Amniotic epithelial cell (primary cell): ENCODE results near the gene PLPPR3.
"Not testable (repeated sequence)": the region's sequence is repeated elsewhere in the genome, so short reads cannot be mapped to it uniquely, and the experiment has no call there.

Experiments
- DNase-seq: peaks from one replicate; pipeline ENCODE4 v3.0.0-alpha.2; 2010; ENCODE audit warnings: low read depth

The PLPPR3 gene

DNA sequence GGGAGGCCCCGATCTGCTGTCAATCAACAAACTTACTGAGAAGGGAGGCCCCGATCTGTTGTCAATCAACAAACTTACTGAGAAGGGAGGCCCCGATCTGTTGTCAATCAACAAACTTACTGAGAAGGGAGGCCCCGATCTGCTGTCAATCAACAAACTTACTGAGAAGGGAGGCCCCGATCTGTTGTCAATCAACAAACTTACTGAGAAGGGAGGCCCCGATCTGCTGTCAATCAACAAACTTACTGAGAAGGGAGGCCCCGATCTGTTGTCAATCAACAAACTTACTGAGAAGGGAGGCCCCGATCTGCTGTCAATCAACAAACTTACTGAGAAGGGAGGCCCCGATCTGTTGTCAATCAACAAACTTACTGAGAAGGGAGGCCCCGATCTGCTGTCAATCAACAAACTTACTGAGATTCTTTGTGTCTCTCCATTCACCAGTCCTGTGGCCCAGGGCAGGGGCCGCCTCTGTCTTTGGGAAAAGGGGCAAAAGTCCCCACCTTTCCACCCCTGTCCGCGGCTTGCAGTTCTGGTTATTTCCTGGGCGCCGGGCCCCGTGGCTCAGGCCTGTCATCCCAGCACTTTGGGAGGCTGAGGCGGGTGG is 32.0 kb upstream of the PLPPR3 start:
- DNase-seq = not testable (repeated sequence)

DNA sequence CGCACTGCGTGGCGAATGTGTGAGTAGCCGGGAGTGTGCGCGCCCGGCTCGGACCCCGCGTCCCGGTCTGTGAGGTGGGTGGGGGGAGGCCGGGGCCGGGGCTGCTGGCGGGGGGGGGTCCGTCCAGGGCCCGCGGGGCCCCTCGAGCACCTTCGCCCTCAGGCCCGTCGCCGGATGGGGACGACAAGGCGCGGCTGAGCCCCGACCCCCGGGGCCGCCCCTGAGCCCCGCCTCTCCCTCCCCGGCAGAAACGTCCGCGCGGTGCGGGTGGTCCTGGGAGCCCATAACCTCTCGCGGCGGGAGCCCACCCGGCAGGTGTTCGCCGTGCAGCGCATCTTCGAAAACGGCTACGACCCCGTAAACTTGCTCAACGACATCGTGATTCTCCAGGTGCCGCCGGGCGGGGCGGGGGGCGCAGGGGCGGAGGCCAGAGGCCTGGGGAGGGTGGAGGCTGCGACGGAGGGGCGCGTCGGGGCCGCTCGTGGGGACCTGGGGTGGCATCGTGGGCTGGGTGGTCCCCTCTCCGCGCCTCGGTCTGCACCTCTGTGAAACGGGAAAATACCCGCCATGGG is 31.3 kb upstream of the PLPPR3 start:
- no peak for DNase-seq

DNA sequence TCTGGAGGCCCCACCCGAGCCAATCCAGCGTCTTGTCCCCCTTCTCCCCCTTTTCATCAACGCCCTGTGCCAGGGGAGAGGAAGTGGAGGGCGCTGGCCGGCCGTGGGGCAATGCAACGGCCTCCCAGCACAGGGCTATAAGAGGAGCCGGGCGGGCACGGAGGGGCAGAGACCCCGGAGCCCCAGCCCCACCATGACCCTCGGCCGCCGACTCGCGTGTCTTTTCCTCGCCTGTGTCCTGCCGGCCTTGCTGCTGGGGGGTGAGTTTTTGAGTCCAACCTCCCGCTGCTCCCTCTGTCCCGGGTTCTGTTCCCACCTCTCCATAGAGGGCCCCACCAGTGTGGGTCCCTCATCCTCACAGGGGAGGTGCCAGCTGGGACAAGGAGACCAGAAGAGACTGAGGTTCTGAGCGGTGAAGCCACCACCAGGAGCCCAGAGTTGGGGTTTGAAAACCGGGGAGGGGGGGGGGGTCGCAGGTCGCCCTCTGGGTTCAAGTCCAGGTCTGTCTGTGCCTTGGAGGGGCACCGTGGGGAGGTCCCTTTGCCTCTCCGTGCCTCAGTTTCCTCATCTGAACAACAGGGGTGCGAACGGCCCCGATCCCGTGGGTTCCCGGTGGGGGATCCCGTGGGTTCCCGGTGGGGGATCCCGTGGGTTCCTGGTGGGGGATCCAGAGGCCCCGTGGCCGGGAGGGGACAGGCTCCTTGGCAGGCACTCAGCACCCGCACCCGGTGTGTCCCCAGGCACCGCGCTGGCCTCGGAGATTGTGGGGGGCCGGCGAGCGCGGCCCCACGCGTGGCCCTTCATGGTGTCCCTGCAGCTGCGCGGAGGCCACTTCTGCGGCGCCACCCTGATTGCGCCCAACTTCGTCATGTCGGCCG is 30.6 kb upstream of the PLPPR3 start, which contains the start of gene ELANE:
ELANE (plus strand) TSS at position 168 of the 878 bp plus-strand sequence; CDS start at position 194, 26 bp downstream.
- no peak for DNase-seq

DNA sequence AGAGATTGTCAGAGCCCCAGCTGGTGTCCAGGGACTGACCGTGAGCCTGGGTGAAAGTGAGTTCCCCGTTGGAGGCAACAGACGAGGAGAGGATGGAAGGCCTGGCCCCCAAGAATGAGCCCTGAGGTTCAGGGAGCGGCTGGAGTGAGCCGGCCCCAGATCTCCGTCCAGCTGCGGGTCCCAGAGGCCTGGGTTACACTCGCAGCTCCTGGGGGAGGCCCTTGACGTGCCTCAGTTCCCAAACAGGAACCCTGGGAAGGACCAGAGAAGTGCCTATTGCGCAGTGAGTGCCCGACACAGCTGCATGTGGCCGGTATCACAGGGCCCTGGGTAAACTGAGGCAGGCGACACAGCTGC is 29.2 kb upstream of the PLPPR3 start:
- DNase-seq = no peak

DNA sequence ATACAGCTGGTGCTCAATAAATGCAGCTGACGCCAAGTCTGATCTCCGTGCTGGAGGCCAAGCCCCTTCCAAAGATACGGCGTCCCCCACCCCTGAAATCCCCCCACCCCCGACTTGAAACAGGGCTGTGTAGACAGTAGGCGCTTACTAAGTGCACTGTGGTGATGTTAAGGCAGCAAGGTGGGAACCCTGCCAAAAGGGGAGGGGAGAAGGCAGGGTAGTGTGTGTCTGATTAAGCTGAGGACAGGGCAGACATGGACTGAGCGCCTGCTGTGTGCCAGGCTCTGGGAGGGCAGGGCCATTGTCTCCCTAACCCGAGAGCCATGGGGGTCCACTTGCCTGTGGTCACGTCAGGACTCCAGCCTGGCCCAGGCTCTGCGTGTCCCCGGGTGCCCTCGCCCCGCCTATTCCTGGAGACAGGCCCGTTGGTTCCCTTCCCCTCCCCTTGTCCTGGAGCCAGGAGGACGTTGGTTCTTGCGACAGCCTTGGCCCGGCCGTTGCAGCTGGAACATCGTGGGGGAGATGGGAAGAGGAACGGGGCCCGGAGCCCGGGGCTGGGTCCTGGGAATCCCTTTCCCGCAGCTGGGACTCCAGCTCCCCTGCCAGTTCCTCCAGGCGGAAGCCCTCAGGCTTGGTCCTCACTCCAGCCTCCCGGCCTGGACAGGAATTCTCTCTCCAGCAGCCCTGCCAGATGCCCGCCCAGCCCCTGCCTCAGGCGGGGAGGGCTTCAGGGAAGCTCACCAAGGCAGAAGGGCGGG is 28.6 kb upstream of the PLPPR3 start:
- DNase-seq = peak; percentile 87

DNA sequence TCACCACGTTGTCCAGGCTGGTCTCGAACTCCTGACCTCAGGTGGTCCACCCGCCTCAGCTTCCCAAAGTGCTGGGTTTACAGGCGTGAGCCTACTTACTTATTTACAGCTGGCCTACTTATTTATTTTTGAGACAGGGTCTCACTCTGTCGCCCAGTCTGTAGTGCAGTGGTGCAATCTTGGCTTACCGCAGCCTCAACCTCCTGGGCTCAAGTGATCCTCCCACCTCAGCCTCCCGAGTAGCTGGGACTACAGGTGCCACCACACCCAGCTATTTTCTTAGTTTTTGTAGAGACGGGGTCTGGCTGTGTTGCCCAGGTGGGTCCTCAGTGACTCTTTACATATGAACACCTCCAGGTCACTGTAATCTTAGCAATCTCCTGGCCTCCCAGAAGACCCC is 27.4 kb upstream of the PLPPR3 start:
- DNase-seq = not testable (repeated sequence)

DNA sequence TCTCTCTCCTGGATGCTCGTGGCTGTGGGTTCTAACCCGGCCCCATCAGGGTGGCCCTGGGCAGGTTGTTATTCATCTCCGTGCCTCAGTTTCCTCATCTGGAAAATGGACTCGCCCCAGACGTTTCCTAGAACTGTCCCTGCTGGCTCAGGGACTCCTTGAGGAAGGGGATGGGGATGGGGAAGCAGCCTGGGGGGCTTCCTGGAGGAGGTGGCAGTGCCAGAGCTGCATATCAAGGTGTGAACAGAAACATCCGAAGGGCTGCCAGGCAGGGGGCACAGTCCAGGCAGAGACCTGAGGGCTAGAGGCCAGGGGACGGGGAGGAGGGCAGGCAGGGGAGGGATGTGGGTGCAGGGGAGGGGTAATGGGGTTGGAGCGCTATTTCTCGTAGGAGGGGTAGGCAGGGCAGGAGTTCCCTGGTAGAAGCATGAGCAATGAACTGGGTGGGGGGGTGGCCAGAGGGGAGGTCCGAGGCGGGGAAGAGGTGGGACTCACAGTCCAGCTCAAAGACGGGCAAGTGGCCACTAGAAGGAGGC is 26.7 kb upstream of the PLPPR3 start:
- DNase-seq = no peak

DNA sequence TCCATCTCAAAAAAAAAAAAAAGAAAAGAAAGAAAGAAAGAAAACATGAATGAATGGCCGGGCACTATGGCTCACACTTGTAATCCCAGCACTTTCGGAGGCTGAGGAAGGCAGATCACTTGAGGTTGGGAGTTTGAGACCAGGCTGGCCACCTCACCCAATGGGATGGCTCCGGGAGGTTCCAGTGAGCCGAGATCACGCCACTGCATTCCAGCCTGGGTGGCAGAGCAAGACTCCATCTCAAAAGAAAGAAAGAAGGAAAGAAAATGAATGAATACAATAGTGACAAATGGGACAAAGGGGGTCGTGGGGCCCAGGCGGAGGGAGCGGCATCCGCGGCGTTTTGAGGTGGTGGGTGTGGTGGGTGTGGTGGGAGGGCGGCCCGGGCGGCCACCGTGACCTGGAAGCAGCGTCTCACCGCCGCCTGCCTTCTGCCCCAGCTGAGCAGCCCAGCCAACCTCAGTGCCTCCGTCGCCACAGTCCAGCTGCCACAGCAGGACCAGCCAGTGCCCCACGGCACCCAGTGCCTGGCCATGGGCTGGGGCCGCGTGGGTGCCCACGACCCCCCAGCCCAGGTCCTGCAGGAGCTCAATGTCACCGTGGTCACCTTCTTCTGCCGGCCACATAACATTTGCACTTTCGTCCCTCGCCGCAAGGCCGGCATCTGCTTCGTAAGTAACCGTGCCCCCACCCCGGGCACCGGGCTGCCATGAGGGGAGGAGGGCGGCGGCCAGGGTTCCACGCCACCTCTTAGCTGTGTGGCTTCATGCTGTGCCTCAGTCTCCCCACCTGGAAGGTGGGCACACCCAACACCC is 24.2 kb upstream of the PLPPR3 start:
- DNase-seq = no peak

DNA sequence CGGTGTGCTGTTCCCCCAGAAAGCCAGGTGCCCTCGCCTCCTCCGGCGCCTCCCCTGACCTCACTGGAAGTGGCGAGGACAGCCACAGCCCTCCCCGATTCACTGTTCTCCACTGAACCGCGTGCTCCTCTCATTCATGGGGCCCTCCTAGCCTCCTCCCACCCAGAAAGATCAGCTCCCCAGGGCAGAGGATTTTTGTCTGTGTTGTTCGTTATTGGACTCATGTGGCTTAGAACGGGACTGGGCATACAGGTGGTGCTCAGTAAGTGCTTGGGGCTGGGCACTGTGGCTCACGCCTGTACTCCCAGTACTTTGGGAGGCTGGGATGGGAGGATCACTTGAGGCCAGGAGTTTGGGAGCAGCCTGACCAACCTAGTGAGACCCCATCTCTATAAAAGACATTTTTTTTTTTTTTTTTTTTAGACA is 22.8 kb upstream of the PLPPR3 start:
- DNase-seq = peak; percentile 24

DNA sequence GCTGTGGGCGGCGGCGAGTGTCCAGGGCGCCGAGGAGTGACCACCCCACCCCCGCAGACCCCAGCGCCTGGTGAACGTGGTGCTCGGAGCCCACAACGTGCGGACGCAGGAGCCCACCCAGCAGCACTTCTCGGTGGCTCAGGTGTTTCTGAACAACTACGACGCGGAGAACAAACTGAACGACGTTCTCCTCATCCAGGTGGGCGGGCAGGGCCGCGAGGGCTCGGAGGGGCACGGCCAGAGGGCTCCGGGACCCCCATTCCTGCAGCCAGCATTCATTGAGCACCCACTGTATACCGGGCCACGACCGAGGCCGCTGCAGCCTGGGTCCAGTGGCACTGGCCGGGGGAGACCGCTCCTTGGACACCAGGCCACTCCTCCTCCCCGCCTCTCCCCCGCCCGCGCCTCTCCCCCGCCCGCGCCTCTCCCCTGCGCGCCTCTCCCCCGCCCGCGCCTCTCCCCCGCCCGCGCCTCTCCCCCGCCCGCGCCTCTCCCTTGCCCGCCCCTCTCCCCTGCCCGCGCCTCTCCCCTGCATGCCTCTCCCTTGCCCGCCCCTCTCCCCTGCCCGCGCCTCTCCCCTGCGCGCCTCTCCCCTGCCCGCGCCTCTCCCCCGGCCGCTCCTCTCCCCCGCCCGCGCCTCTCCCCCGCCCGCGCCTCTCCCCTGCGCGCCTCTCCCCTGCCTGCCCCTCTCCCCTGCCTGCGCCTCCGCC is 22.2 kb upstream of the PLPPR3 start:
- DNase-seq = no peak

DNA sequence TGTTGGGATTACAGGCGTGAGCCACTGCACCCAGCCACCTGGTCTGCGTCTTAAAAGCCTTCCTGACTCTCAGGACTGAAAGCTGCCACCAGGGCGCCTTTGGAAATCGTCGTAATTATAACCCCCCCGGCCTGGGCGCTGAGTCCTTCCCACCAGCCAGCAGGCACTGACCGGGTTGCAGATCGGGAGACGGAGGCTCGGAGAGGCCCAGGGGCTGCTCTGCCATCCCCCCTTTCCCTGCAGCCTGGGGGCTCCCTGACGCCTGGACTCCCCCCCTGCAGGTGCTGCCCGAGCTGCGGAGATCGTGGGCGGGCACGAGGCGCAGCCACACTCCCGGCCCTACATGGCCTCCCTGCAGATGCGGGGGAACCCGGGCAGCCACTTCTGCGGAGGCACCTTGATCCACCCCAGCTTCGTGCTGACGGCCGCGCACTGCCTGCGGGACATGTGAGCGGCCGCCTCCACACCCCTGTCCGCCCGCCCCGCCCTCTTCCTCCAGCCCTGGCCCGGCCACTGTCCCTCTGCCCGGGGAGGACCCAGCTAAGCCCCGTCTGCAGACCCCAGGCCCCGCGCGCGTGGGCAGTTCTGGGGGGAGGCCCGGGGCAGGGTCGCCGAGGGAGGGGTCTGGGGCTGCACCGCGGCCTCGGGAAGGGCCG is 21.6 kb upstream of the PLPPR3 start:
- DNase-seq = no peak

DNA sequence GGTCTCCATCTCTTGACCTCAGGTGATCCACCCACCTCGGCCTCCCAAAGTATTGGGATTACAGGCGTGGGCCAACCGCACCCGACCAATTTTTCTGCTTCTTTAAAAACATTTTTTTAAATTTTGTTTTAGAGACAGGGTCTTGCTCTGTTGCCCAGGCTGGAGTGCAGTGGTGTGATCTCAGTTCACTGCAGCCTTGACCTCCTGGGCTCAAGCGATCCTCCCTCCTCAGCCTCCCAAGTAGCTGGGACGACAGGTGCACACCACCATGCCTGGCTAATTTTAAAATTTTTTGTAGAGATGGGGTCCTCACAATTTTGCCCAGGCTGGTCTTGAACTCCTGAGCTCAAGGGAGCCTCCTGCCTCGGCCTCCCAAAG is 21.0 kb upstream of the PLPPR3 start:
- DNase-seq = not testable (repeated sequence)

DNA sequence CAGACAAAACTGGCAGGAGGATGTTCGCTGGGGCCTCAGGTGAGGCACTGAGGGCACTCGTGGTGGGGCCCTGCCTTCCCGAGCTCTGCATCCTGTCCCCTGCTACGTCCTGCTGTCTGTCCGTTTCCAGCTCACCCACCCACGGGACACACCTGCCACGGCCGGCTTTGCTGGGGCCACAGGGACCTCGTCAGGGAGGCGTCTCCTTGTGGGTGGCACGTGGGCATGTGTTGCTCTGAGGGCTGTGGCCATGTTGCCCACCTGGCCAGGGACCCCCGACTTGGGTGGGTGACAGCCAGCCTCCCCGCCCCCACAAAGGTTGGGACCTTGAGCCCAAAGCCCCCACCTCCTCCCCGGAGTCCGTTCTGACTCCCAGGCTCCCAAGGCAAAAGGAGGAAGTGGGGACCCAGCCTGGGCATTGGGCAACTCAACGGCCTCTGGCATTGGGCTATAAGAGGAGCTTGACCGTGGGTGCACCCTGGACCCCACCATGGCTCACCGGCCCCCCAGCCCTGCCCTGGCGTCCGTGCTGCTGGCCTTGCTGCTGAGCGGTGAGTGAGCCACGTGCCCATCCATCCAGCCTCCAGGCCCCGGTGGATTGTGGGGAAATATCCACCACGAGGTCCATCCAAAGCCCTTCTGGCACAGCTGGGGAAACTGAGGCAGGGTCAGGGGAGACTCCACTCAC is 18.9 kb upstream of the PLPPR3 start, which contains the start of gene PRTN3:
PRTN3 (plus strand) TSS at position 481 of the 688 bp plus-strand sequence; CDS start at position 491, 10 bp downstream.
- DNase-seq = no peak

DNA sequence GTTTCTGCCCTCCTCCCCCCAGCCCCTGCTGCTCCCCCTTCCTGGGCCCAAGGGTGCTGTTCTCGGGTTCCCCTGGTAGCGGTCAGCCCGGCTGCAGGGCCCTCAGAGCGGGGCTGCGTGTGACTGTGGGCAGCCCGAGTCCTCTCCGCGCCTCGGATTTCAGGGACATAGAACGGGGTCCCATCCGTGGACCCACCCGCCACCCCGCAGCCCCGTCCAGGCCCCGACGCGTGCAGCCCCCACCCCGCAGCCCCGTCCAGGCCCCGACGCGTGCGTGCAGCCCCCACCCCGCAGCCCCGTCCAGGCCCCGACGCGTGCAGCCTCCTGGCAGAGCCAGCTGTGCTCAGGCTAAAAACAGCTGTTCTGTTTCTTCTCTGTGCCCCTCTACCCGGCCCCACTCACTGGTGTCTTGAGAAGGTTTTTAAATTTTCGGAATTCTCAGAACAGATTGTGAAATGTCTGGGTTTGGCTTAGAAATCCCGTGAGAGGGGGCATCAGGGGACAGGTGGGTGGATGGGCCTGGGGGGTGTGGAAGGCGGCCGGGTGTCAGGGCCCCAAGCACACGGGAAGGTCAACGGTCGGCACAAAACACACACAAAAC is 13.6 kb upstream of the PLPPR3 start:
- DNase-seq = no peak

DNA sequence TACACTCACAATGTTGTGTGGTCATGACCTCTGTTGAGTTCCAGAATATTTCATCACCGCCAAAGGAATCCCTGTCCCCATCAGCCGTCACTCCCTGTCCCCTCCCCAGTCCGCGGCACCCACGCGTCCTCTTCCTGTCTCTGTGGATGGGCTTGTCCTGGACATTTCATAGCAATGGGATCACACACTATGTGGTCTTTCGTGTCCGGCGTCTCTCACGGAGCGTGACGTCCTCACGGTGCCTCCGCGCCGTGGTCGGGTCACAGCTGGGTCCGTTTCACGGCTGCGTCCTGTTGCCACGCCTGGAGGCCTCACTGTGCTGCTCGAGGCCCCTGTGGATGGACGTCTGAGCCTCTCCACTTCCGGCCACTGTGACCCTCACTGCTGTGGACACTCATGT is 12.5 kb upstream of the PLPPR3 start:
- no peak for DNase-seq

DNA sequence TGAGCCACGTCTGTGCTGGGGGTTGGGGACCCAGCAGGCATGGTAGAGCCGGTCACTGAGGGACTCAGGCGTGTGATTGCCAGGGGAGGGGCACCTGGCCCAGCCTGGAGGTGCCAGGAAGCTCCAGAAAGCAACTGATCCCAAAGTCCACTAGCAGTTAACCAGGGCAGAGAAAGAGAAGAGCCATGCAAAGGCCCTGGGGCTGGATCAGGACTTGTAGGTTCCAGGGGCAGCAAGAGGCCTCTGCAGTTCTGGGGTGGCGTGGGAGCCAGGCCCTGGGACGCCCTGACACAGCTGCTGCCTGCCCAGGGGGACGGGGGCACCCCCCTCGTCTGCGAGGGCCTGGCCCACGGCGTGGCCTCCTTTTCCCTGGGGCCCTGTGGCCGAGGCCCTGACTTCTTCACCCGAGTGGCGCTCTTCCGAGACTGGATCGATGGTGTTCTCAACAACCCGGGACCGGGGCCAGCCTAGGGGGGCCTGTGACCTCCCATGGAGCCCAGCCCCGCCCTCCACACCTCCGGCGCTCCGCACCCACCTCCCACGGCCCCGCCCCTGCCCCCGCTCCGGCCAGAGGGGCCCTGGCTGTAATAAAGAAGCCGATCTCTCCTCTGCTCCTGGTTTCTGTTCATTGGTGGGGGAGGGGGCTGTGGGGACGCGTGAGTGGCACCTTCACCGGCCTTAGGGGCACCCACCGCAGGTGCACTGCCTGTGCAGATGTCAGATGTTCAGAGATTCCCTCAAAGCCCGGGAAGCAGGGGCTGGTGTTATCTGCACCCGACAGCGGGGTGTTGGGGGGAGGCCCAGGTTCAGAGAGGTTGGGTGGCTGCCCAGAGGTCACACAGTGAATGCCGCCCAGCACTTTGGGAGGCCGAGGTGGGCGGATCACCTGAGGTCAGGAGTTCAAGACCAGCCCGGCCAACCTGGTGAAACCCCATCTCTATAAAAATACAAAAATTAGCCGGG is 9.9 kb upstream of the PLPPR3 start:
- DNase-seq = no peak

DNA sequence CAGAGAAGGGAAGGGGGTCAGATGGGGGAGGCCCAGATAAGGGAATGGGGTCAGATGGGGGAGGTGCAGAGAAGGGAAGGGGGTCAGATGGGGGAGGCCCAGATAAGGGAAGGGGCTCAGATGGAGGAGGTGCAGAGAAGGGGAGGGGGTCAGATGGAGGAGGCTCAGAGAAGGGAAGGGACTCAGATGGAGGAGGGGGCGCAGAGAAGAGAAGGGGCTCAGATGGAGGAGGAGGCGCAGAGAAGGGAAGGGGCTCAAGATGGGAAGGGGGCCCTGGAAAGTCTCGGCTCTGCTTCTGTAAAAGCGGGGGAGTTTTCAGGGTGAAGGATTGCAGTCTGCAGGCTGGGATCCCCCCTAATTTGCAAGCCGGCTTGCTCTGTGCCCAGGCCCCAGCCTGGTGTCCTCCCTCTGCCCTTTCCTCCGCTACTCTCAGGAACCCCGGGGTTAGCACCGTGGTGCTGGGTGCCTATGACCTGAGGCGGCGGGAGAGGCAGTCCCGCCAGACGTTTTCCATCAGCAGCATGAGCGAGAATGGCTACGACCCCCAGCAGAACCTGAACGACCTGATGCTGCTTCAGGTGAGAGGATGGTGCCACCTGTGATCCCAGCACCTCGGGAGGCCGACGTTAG is 7.5 kb upstream of the PLPPR3 start:
- DNase-seq = no peak
